ENCODE data around the gene ZC3HAV1L.
"Not testable (repeated sequence)": the region's sequence is repeated elsewhere in the genome, so short reads cannot be mapped to it uniquely, and the experiment has no call there.

Gene ZC3HAV1L

DNA sequence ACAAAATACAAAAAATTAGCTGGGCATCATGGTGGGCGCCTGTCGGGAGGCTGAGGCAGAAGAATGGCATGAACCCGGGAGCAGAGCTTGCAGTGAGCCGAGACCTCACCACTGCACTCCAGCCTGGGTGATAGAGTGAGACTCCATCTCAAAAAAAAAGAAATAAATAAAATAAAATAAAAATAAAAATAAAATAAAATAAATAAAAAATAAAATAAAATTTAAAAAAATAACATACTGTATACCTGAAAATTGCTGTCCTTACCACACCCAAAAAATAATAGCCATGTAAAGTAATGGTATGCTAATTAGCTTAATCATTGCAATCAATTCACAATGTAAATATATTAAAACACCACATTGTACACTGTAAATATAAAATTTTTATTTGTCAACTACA is 3.4 kb downstream of the ZC3HAV1L start:
- in situ Hi-C loops (cut with HindIII; ENCODE audit: low pct_ligation_motif_present, low pct_unique_long_range_greater_than_20kb, low sequenced_read_pairs) = no loop called here
- no peak for DNase-seq

- in situ Hi-C loops (cut with HindIII; ENCODE audit: low pct_ligation_motif_present, low pct_unique_long_range_greater_than_20kb, low sequenced_read_pairs) = no loop called here
- no peak for DNase-seq
Measured at GRCh38 chr7:139029353-139029752, 6.5 kb downstream of the ZC3HAV1L start.

GRCh38 chr7:139026551-139026950 is 9.3 kb downstream of the ZC3HAV1L start:
- no peak for DNase-seq
- in situ Hi-C loops (cut with HindIII; ENCODE audit: low pct_ligation_motif_present, low pct_unique_long_range_greater_than_20kb, low sequenced_read_pairs) = no loop called here

- in situ Hi-C loops (cut with HindIII; ENCODE audit: low pct_ligation_motif_present, low pct_unique_long_range_greater_than_20kb, low sequenced_read_pairs); DNase-seq: not testable (repeated sequence)
Measured at GRCh38 chr7:139025861-139026260, 10.0 kb downstream of the ZC3HAV1L start.

- in situ Hi-C loops (cut with HindIII; ENCODE audit: low pct_ligation_motif_present, low pct_unique_long_range_greater_than_20kb, low sequenced_read_pairs) = no loop called here
- peak; percentile 39 for DNase-seq
Measured at GRCh38 chr7:139023076-139023475, 12.8 kb downstream of the ZC3HAV1L start.

DNA sequence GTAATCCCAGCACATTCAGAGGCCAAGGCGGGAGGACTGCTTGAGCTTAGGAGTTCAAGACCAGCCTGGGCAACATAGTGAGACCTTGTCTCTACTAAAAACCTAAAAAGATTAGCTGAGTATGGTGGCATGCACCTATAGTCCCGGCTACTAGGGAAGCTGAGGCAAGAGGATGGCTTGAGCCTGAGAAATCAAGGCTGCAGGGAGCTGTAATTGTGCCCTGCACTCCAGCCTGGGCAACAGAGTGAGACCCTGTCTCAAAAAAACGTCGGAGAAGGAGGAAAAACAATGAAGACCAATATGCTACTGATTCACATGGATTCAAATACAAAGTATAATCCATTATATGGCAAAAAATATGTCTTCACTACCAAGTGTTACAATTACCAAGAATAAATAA is 13.6 kb downstream of the ZC3HAV1L start:
- DNase-seq = no peak
- in situ Hi-C loops (cut with HindIII; ENCODE audit: low pct_ligation_motif_present, low pct_unique_long_range_greater_than_20kb, low sequenced_read_pairs) = no loop called here

DNA sequence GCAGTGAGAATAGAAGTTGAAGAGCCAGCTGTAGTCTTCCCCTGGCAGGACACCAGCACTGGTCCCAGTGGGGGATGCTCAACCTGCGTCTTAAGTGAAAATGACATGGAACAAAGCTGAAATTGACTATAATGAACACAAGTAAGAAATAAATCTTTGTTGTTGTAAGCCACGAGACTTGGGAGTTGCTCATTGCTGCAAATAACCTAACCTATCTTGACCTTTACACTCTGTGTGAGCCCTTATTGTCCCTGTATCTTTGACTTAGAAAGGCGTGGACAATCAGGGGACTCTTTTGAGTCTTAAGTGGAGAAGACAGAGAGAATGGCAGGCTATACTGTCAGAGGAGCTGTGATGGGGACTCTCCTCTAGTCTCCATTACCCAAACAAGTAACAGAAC is 16.9 kb downstream of the ZC3HAV1L start:
- in situ Hi-C loops (cut with HindIII; ENCODE audit: low pct_ligation_motif_present, low pct_unique_long_range_greater_than_20kb, low sequenced_read_pairs) = no loop called here
- no peak for DNase-seq

- in situ Hi-C loops (cut with HindIII; ENCODE audit: low pct_ligation_motif_present, low pct_unique_long_range_greater_than_20kb, low sequenced_read_pairs) = no loop called here
- DNase-seq = peak; percentile 80
Measured at GRCh38 chr7:139016931-139017511, 18.8 kb downstream of the ZC3HAV1L start.

DNA sequence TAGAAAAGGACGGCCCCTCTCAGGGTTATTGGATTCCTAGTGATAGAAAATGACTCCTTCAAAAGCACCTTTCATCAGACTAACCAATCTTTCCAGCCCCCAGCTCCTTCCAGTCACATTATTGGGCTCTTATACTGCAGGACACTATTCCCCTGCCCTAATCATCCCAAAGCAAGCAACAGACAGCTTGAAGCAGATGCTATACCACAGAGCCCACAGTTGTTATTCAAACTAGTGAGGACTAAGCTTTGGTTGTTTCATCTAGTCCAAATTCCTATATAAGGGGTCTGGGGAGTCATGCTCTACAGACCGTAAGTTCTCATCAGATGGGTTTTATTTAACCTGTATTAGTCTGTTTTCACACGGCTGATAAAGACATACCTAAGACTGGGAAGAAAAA is 24.5 kb downstream of the ZC3HAV1L start:
- in situ Hi-C loops (cut with HindIII; ENCODE audit: low pct_ligation_motif_present, low pct_unique_long_range_greater_than_20kb, low sequenced_read_pairs) = no loop called here
- DNase-seq = no peak

- in situ Hi-C loops (cut with HindIII; ENCODE audit: low pct_ligation_motif_present, low pct_unique_long_range_greater_than_20kb, low sequenced_read_pairs) = no loop called here
- DNase-seq = no peak
Measured at GRCh38 chr7:139004321-139005090, 31.3 kb downstream of the ZC3HAV1L start.

GRCh38 chr7:138999414-138999813 is 36.4 kb downstream of the ZC3HAV1L start:
- no peak for DNase-seq
- in situ Hi-C loops (cut with HindIII; ENCODE audit: low pct_ligation_motif_present, low pct_unique_long_range_greater_than_20kb, low sequenced_read_pairs) = no loop called here

DNA sequence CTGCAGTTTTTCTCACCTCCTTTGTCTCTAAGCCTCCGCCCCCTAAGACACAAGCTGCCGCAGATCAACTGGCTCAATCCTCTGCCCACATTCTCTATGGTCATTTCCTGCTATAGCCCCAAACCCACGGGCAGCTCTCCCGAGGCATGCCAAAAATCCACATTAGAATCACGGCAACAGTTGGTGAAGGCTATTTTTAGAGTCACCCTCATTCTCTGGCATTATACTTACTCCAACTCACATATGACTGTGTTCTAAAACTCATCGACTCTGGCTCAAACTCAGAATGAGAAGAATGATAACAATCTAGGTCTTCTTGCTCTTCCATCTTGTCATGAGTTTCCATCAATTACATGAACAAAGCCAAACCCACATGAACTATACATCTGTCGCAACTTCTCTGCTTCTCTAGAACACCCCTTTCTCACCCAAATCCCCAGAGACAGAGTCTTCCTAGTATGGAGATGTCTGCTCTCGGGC is 43.8 kb downstream of the ZC3HAV1L start:
- no peak for DNase-seq
- in situ Hi-C loops (cut with HindIII; ENCODE audit: low pct_ligation_motif_present, low pct_unique_long_range_greater_than_20kb, low sequenced_read_pairs) = no loop called here

- no peak for DNase-seq
- in situ Hi-C loops (cut with HindIII; ENCODE audit: low pct_ligation_motif_present, low pct_unique_long_range_greater_than_20kb, low sequenced_read_pairs) = no loop called here
Measured at GRCh38 chr7:138987686-138988085, 48.2 kb downstream of the ZC3HAV1L start.

GRCh38 chr7:138982204-138982623 is 53.6 kb downstream of the ZC3HAV1L start:
- DNase-seq = peak; percentile 39
- in situ Hi-C loops (cut with HindIII; ENCODE audit: low pct_ligation_motif_present, low pct_unique_long_range_greater_than_20kb, low sequenced_read_pairs) = no loop called here

DNA sequence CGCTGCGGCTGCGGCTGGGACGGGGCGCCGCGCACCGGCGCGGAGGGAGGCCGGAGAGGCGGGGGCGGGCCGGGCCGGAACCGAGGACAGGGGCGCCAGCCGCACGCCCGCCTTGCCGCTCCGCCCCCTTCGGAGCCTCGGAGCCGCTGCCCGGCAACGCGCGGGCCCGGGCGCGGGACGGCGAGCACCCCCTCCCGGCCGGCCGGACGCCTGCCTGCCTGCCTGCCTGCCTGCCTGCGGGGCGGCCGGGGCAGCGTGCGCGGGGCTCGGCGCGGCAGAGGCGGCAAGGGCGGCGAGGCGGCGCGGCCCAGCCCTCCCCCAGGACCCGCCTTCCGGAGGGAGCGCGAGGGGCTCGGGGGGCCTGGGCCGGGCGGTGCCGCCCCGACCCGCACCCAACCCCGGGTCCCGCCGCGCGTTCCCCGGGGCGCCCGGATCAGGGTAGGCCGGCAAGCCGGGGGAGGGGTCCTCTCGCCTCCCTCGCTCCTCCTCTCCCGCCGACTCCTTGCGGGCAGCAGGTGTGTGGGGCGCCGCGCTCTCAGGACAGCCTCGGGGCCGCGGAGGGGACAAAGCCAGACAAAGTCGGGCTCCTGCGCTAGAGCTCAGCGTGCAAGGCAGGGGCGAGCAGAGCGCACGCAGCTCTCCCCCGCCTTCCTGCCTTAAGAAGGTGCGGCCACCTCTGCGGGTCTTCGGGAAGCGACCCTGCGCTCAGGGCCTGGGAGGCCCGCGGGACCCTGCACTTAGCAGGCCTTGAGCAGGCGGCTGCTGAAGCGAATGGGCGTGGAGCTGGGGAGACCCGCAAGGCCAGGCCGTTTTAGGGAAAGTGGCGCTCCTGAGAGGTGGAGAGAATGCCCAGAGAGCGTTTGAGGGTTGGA is 54.3 kb downstream of the ZC3HAV1L start, which contains the start of gene KIAA1549:
Gene KIAA1549, minus strand, starts transcription at position 58 of the 872 bp plus-strand sequence. CDS start 120 bp downstream, outside the sequence.
- DNase-seq = peak; percentile 87

GRCh38 chr7:138980563-138981291 is 55.1 kb downstream of the ZC3HAV1L start:
- peak; percentile 36 for DNase-seq
- in situ Hi-C loops (cut with HindIII; ENCODE audit: low pct_ligation_motif_present, low pct_unique_long_range_greater_than_20kb, low sequenced_read_pairs) = no loop called here

More for the DNA sequence above, 54.3 kb downstream of the ZC3HAV1L start, which contains the start of gene KIAA1549:
- in situ Hi-C loops (cut with HindIII; ENCODE audit: low pct_ligation_motif_present, low pct_unique_long_range_greater_than_20kb, low sequenced_read_pairs) = no loop called here

DNA sequence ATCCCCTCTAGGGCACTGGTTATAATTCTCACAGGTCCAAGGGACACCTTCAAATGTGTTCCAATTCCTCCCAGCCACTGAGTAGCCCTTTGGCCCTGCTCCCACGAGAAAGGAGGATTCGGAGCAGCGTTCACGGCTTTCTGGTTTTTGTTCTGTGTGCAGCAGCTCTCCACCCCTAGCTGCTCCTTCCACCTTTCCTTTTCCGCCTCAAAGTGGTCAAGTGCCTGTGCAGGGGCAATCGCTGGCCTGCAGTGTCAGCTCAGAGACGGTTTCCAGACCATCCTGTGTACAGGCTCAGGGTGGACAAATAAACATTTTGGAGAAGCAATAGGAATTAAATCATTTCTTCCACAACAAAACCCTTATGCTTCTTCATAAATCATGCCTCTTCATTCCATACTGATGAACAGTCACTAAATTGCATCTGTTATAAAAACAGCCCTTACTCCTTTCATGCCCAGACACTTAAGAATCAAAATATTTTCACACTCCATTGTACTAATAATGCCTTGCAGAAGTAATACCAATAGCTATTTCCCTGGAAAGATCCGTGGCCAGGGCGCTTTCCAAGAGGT is 55.8 kb downstream of the ZC3HAV1L start:
- DNase-seq = peak; percentile 33
- in situ Hi-C loops (cut with HindIII; ENCODE audit: low pct_ligation_motif_present, low pct_unique_long_range_greater_than_20kb, low sequenced_read_pairs) = no loop called here

Data from ACHN (cell line).